DOHH2 (cell line): Measurements from ENCODE around the gene CTDSPL.
"Not testable (repeated sequence)": the region's sequence is repeated elsewhere in the genome, so short reads cannot be mapped to it uniquely, and the experiment has no call there.

Source experiments
- H3F3A ChIP-seq: fragments of 200-600 bp; sonication (generic), shearing (Covaris generic); 2 replicates; pipeline ENCODE4 v1.6.0; 2016; ENCODE audit warnings: antibody characterized with exemption, mild to moderate bottlenecking; ENCODE audit not compliant: control insufficient read depth, insufficient read depth
- H3K27ac ChIP-seq: fragments of 200-600 bp; sonication (generic); 2 replicates; pipeline ENCODE4 v1.5.1; 2014; ENCODE audit warnings: low read depth, mild to moderate bottlenecking, low read length, moderate library complexity
- H3K27me3 ChIP-seq: fragments of 200-600 bp; sonication (generic); 2 replicates; pipeline ENCODE4 v1.6.1; 2014; ENCODE audit warnings: mild to moderate bottlenecking, low read length, mixed read lengths; ENCODE audit not compliant: control insufficient read depth
- H3K36me3 ChIP-seq: fragments of 200-600 bp; sonication (generic); 2 replicates; pipeline ENCODE4 v1.6.1; 2014; ENCODE audit warnings: mild to moderate bottlenecking, low read length, moderate library complexity, mixed read lengths; ENCODE audit not compliant: control insufficient read depth
- H3K4me1 ChIP-seq: fragments of 200-600 bp; sonication (generic); 2 replicates; pipeline ENCODE4 v1.6.1; 2014; ENCODE audit warnings: mild to moderate bottlenecking, low read length, mixed read lengths; ENCODE audit not compliant: control insufficient read depth
- H3K4me2 ChIP-seq: fragments of 200-600 bp; sonication (generic); 2 replicates; pipeline ENCODE4 v1.6.0; 2014; ENCODE audit warnings: mild to moderate bottlenecking, low read length, moderate library complexity
- H3K4me3 ChIP-seq: fragments of 200-600 bp; sonication (generic); 2 replicates; pipeline ENCODE4 v1.5.1; 2014; ENCODE audit warnings: mild to moderate bottlenecking, low read length, mixed read lengths
- H3K79me2 ChIP-seq: fragments of 200-600 bp; sonication (generic); 2 replicates; pipeline ENCODE4 v1.6.1; 2014; ENCODE audit warnings: mild to moderate bottlenecking, low read length, mixed read lengths; ENCODE audit not compliant: control insufficient read depth
- H3K9me2 ChIP-seq: fragments of 200-600 bp; sonication (generic); replicated peaks from 2 replicates; pipeline ENCODE4 v1.6.1; 2014; ENCODE audit warnings: mild to moderate bottlenecking, low read length, mixed read lengths; ENCODE audit not compliant: control insufficient read depth
- H3K9me3 ChIP-seq: fragments of 200-600 bp; sonication (generic); 2 replicates; pipeline ENCODE4 v1.6.1; 2014; ENCODE audit warnings: antibody characterized with exemption, low read length, mixed read lengths; ENCODE audit not compliant: control insufficient read depth, insufficient read depth
- H4K20me1 ChIP-seq: fragments of 200-600 bp; sonication (generic); 2 replicates; pipeline ENCODE4 v1.6.0; 2014; ENCODE audit warnings: low read depth, mild to moderate bottlenecking, antibody characterized with exemption, low read length, moderate library complexity; ENCODE audit not compliant: control insufficient read depth, insufficient read depth
- EZH2phosphoT487 ChIP-seq: fragments of 200-600 bp; sonication (generic); IDR thresholded peaks from 2 replicates; pipeline ENCODE4 v1.6.1; 2017; ENCODE audit warnings: borderline replicate concordance, mild to moderate bottlenecking, antibody characterized with exemption, low read length, moderate library complexity, mixed read lengths
- TF ChIP-seq, protein P1 (sequence below): fragments of 200-600 bp; sonication (generic); IDR thresholded peaks from one replicate; pipeline ENCODE4 v1.5.1; 2014; ENCODE audit warnings: antibody characterized with exemption, mild to moderate bottlenecking, low read depth, low read length; ENCODE audit not compliant: poor library complexity, severe bottlenecking

Gene CTDSPL

DNA sequence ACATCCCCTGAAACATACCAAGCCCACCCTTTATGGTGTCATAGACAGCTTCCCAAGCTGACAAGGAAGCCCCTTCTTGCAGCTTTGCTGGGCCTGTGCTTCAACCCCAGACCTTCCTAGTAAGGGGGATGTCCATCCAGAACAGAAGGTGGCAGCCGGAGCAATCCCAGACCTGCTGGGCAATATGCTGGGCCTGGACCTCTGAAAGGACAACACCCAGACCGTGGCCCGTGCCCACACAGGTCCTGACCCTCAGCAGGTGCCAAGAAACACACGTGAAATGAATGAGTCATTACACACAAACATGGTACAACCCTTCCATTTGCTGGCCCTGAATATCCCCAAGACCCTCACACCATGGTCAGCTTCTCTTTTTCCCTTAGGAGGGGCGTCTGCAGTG lies 109.1 kb downstream of the CTDSPL start:
- H4K20me1 ChIP-seq: no peaks in the 10 kb centered on the region
- H3K36me3 ChIP-seq: no peaks in the 10 kb centered on the region
- no peaks in the 10 kb centered on the region for H3K9me3 ChIP-seq
- H3K4me2 ChIP-seq: no peak overlapping the region
- H3K9me2 ChIP-seq: no peaks in the 10 kb centered on the region
- H3K4me1 ChIP-seq: no peaks in the 10 kb centered on the region
- H3K27me3 ChIP-seq: peaks cover 12% of the 10 kb centered on the region
- H3K79me2 ChIP-seq: no peaks in the 10 kb centered on the region
- H3K27ac ChIP-seq: no peak overlapping the region
- H3F3A ChIP-seq: no peaks in the 10 kb centered on the region
- TF ChIP-seq, protein P1, sequence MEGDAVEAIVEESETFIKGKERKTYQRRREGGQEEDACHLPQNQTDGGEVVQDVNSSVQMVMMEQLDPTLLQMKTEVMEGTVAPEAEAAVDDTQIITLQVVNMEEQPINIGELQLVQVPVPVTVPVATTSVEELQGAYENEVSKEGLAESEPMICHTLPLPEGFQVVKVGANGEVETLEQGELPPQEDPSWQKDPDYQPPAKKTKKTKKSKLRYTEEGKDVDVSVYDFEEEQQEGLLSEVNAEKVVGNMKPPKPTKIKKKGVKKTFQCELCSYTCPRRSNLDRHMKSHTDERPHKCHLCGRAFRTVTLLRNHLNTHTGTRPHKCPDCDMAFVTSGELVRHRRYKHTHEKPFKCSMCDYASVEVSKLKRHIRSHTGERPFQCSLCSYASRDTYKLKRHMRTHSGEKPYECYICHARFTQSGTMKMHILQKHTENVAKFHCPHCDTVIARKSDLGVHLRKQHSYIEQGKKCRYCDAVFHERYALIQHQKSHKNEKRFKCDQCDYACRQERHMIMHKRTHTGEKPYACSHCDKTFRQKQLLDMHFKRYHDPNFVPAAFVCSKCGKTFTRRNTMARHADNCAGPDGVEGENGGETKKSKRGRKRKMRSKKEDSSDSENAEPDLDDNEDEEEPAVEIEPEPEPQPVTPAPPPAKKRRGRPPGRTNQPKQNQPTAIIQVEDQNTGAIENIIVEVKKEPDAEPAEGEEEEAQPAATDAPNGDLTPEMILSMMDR: no peak
- H3K4me3 ChIP-seq: no peak overlapping the region

DNA sequence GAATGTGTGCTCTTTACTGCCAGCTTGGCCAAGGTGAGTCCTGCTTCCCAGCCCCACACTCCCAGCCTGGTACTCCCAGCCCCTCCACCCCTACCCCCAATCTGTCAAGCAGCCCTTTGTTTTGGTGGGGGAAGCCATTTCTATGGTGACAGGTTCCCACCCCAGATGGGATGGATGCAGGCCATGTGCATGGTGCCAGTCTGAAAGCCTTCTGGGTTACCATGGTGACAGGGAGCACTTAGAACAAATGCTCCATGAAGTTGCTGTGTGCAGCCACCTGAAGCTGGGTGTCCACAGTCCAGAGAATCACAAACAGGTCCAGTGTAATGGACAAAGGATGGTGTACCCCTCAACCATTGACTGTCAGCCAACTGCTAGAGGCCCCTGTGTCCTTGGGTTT lies 109.8 kb downstream of the CTDSPL start:
- Histone ChIP-seq H4K20me1 (no peaks in the 10 kb centered on the region), H3K27ac (no peak overlapping the region), H3K4me3 (no peak overlapping the region), H3F3A (no peaks in the 10 kb centered on the region), H3K9me3 (no peaks in the 10 kb centered on the region), H3K36me3 (no peaks in the 10 kb centered on the region), H3K4me2 (no peak overlapping the region), H3K4me1 (no peaks in the 10 kb centered on the region), H3K79me2 (no peaks in the 10 kb centered on the region), H3K9me2 (no peaks in the 10 kb centered on the region), H3K27me3 (peaks cover 7% of the 10 kb centered on the region)
- no peak for TF ChIP-seq EZH2phosphoT487
- TF ChIP-seq, protein P1: no peak

DNA sequence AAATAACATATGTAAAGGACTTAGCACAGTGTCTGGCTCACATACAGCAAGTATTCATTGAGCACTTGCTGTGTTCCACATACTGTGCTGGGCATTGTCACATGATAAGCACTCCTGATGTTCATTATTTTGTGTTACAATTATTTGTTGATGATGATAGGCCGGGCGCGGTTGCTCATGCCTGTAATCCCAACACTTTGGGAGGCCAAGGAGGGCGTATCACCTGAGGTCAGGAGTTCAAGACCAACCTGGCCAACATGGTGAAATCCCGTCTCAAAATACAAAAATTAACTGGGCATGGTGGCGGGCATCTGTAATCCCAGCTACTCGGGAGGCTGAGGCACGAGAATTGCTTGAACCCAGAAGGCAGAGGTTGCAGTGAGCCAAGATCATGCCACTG lies 110.4 kb downstream of the CTDSPL start:
- not testable (repeated sequence) for H3K9me3 ChIP-seq, H3K4me1 ChIP-seq, H3K79me2 ChIP-seq, H3K9me2 ChIP-seq, H3K4me3 ChIP-seq, H3K36me3 ChIP-seq, H3K27ac ChIP-seq, H3F3A ChIP-seq, H3K4me2 ChIP-seq, H4K20me1 ChIP-seq, H3K27me3 ChIP-seq

DNA sequence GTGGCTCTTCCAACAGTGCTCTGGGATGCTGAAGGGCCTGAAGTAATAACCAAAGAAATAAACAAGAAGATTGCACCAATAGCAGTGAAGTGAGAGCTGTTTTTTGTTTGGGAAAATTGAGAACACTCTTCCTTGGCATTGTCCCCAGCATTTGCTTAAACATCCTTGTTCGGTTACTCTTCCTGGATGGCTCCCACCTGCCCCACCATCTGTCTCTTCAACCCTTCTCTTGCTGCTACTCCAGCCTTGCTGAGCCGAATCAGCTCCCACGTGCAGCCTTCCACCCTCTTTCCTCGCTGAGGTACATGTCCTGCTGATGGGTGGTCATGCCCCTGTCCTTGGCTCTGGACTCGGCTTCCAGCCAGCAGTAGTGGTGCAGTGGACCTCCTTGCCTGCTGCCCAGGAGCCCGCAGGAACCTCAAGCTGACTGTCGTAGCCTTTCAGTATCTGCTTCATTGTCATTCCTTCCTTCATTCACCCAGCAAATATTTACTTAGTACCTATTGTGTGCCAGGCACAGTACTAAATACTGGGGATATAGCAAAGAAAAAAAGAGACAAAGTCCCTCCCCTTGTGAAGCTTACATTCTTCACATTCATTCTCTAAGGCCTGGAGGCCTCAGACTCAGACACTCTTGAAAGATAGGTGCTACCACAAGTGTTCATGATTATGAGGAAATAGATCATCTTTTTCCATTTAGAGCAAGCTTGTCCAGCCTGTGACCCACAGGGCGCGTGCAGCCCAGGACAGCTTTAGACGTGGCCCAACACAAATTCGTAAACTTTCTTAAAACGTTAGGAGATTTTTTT lies 111.8 kb downstream of the CTDSPL start:
- no peak overlapping the region for H3K4me2 ChIP-seq
- no peaks in the 10 kb centered on the region for H3K36me3 ChIP-seq
- H3K27ac ChIP-seq: no peak overlapping the region
- no peaks in the 10 kb centered on the region for H3K9me3 ChIP-seq
- TF ChIP-seq, protein P1: no peak
- TF ChIP-seq EZH2phosphoT487: no peak
- H3K27me3 ChIP-seq: no peaks in the 10 kb centered on the region
- H4K20me1 ChIP-seq: no peaks in the 10 kb centered on the region
- no peaks in the 10 kb centered on the region for H3F3A ChIP-seq
- no peaks in the 10 kb centered on the region for H3K79me2 ChIP-seq
- no peaks in the 10 kb centered on the region for H3K9me2 ChIP-seq
- H3K4me1 ChIP-seq: no peaks in the 10 kb centered on the region
- H3K4me3 ChIP-seq: no peak overlapping the region
